Measurements from ENCODE around the gene LARP6. TPM values are rescaled to one million over a fixed set of nuclear protein-coding genes. Genes with fewer than 3 reads are reported as not detected.

Gene LARP6
- total and polyA plus RNA-seq, 8 donors: 7.7 to 17.8 (median 13.8) TPM

- peak overlapping the region; percentile 43 to 67 for H3K27ac ChIP-seq
- intact Hi-C loops (cut with DNase I): no loop called here
- H3K9me3 ChIP-seq: no peaks in the 10 kb centered on the region
- no peak for DNase-seq
- no peaks in the 10 kb centered on the region for H3K36me3 ChIP-seq
- TF ChIP-seq, protein P1, sequence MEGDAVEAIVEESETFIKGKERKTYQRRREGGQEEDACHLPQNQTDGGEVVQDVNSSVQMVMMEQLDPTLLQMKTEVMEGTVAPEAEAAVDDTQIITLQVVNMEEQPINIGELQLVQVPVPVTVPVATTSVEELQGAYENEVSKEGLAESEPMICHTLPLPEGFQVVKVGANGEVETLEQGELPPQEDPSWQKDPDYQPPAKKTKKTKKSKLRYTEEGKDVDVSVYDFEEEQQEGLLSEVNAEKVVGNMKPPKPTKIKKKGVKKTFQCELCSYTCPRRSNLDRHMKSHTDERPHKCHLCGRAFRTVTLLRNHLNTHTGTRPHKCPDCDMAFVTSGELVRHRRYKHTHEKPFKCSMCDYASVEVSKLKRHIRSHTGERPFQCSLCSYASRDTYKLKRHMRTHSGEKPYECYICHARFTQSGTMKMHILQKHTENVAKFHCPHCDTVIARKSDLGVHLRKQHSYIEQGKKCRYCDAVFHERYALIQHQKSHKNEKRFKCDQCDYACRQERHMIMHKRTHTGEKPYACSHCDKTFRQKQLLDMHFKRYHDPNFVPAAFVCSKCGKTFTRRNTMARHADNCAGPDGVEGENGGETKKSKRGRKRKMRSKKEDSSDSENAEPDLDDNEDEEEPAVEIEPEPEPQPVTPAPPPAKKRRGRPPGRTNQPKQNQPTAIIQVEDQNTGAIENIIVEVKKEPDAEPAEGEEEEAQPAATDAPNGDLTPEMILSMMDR (IDR thresholded peaks at IDR 0.05): no peak
- ATAC-seq: no peak
- peaks cover 21 to 50% of the 10 kb centered on the region in 2 donors for H3K27me3 ChIP-seq
- no peak overlapping the region for H3K4me3 ChIP-seq
- H3K4me1 ChIP-seq: peaks cover 0 to 11% of the 10 kb centered on the region in 2 donors
These were observed 1.8 kb upstream of the LARP6 start for GRCh38 chr15:70855764-70856163.

DNA sequence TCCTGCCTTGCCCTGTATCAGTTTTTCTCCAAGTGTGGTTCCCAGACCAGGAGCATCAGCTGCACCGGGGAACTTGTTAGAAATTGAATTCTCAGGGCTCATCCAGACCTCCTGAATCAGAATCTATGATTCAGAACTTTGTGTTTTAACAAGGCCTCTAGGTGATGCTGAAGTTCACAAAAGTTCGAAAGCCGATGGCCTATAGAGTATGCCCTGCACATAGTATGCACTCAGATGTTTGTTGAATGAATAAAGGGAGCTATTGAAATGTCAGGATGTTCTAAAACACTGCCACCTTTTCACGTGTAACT, 664 bp upstream of the LARP6 start:
- intact Hi-C loops (cut with DNase I): no loop called here
- peak; percentile 20 for ATAC-seq
- H3K4me3 ChIP-seq: peak overlapping the region; percentile 16 to 51
- H3K9me3 ChIP-seq: no peaks in the 10 kb centered on the region
- peaks cover 0 to 11% of the 10 kb centered on the region in 2 donors for H3K4me1 ChIP-seq
- no peak for DNase-seq
- H3K36me3 ChIP-seq: no peaks in the 10 kb centered on the region
- H3K27ac ChIP-seq: peak overlapping the region; percentile 69 to 85
- H3K27me3 ChIP-seq: peaks cover 27 to 61% of the 10 kb centered on the region in 2 donors
- TF ChIP-seq, protein P1 (IDR thresholded peaks at IDR 0.05): no peak

GRCh38 chr15:70853318-70853972, 512 bp downstream of the LARP6 start:
- H3K4me1 ChIP-seq: peaks cover 0 to 11% of the 10 kb centered on the region in 2 donors
- ATAC-seq (peak; percentile 34), DNase-seq (peak in 2 of 4 donors; percentile 58 to 80)
- TF ChIP-seq, protein P1 (IDR thresholded peaks at IDR 0.05): no peak
- no peaks in the 10 kb centered on the region for H3K36me3 ChIP-seq
- H3K27ac ChIP-seq: peak overlapping the region; percentile 71 to 85
- intact Hi-C loops (cut with DNase I): no loop called here
- no peaks in the 10 kb centered on the region for H3K9me3 ChIP-seq
- peak overlapping the region; percentile 51 to 53 for H3K4me3 ChIP-seq
- H3K27me3 ChIP-seq: peaks cover 27 to 68% of the 10 kb centered on the region in 2 donors

DNA sequence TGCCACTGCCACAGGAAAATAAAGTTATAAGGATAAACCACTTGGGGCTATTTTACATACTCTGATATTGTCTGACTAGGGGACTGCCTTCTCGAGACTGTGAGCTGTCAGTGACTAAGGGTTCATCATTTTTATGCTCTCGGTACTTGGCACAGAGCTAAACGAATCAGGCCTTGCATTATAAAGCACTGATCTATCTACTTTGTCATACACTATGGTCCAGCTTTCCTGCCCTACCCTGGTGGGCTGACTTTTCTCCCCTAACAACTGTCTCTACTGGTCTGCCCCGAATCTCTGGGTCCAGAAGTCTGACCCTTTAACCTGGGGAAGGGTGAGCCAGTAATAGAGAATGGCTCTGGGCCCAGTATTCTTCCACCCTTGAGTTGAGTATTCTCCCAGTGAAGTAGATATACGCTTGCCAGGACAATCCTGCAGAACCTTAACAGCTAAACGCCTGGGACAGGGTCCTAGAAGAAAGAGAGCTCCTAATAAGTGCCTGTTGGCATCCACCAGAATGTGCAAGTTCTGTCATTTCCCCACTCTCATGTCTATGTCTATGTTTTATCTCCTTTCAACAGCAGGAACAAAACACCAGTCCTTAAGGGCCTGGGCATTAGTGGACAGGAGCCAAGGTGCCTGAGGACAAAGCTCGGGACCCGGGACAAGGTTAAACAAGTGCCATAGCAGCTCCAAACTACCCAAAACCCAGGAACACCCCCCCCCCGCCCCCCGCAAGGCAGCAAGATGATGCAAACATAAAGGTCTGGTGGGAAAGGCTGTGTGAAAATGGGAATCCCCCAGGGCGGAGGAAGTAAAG, 1.2 kb downstream of the LARP6 start:
- H3K9me3 ChIP-seq: no peaks in the 10 kb centered on the region
- TF ChIP-seq, protein P1 (IDR thresholded peaks at IDR 0.05): no peak
- H3K4me1 ChIP-seq: peaks cover 0 to 11% of the 10 kb centered on the region in 2 donors
- peak overlapping the region; percentile 51 to 53 for H3K4me3 ChIP-seq
- H3K36me3 ChIP-seq: no peaks in the 10 kb centered on the region
- DNase-seq (no peak), ATAC-seq (no peak)
- H3K27me3 ChIP-seq: peaks cover 27 to 69% of the 10 kb centered on the region in 2 donors
- no peak overlapping the region for H3K27ac ChIP-seq
- intact Hi-C loops (cut with DNase I): no loop called here

- Histone ChIP-seq H3K27me3 (peaks cover 27 to 69% of the 10 kb centered on the region in 2 donors), H3K9me3 (no peaks in the 10 kb centered on the region), H3K4me1 (peaks cover 0 to 11% of the 10 kb centered on the region in 2 donors), H3K36me3 (no peaks in the 10 kb centered on the region), H3K27ac (no peak overlapping the region), H3K4me3 (no peak overlapping the region)
- TF ChIP-seq, protein P1 (IDR thresholded peaks at IDR 0.05): no peak
- intact Hi-C loops (cut with DNase I): no loop called here
- ATAC-seq: no peak
- no peak for DNase-seq
These were observed 2.1 kb downstream of the LARP6 start for GRCh38 chr15:70851889-70852288.
